ENCODE results near the gene FCRL6. TPM values are rescaled to one million over a fixed set of nuclear protein-coding genes. Genes with fewer than 3 reads are reported as not detected.
A peak's percentile ranks its signal among the peaks of the same experiment; 100 is the strongest.

The FCRL6 gene
- total RNA-seq, 1 donor from 2014 or later: not detected

DNA sequence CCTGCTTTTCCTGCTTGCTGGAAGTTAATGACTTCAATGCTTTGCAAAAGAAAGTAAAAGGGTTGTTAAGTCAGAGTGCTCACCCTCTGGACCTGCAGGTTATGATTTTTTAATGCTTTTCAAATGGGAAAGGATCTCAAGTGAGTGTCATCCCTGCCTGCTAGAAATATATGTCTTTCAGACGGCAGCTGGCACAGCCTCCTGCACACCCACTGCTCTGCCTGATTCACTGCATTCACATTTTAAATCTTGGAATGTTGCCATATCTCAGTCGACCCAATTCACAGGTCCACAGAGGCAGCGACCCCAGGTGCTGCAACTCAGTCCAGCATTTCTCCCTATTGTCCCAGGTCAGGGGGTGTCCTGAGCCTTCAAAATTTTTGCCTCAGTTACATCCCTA, 10.7 kb upstream of the FCRL6 start:
- no peaks in the 10 kb centered on the region for H3K4me1 Mint-ChIP-seq
- H3K27ac ChIP-seq: no peak overlapping the region
- H3K9ac ChIP-seq: no peak overlapping the region
- no peaks in the 10 kb centered on the region for H3K4me1 ChIP-seq
- H3F3A ChIP-seq (ENCODE audit: low read depth): no peaks in the 10 kb centered on the region
- H4K20me1 ChIP-seq (ENCODE audit: low read depth): no peaks in the 10 kb centered on the region
- no peaks in the 10 kb centered on the region for H3K36me3 ChIP-seq
- no peak overlapping the region for H3K4me2 ChIP-seq
- TF ChIP-seq, protein P1, sequence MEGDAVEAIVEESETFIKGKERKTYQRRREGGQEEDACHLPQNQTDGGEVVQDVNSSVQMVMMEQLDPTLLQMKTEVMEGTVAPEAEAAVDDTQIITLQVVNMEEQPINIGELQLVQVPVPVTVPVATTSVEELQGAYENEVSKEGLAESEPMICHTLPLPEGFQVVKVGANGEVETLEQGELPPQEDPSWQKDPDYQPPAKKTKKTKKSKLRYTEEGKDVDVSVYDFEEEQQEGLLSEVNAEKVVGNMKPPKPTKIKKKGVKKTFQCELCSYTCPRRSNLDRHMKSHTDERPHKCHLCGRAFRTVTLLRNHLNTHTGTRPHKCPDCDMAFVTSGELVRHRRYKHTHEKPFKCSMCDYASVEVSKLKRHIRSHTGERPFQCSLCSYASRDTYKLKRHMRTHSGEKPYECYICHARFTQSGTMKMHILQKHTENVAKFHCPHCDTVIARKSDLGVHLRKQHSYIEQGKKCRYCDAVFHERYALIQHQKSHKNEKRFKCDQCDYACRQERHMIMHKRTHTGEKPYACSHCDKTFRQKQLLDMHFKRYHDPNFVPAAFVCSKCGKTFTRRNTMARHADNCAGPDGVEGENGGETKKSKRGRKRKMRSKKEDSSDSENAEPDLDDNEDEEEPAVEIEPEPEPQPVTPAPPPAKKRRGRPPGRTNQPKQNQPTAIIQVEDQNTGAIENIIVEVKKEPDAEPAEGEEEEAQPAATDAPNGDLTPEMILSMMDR (IDR thresholded peaks at IDR 0.05): no peak
- no peak for TF ChIP-seq EZH2 (IDR thresholded peaks at IDR 0.05)
- no peak for TF ChIP-seq EZH2phosphoT487 (IDR thresholded peaks at IDR 0.05)
- H3K9me3 ChIP-seq (ENCODE audit: low read depth): no peaks in the 10 kb centered on the region
- H3K27ac Mint-ChIP-seq: no peak overlapping the region
- H3K79me2 ChIP-seq (ENCODE audit: low read depth): no peaks in the 10 kb centered on the region
- no peak overlapping the region for H3K4me3 Mint-ChIP-seq
- no peak for DNase-seq (ENCODE audit: low spot score)
- peaks cover 3% of the 10 kb centered on the region for H3K27me3 ChIP-seq
- no peaks in the 10 kb centered on the region for H3K9me3 Mint-ChIP-seq
- H2AFZ ChIP-seq (replicated peaks): no peak overlapping the region
- no peaks in the 10 kb centered on the region for H3K36me3 Mint-ChIP-seq
- H3K27me3 Mint-ChIP-seq (ENCODE audit: insufficient read depth, low read depth): peaks cover 6% of the 10 kb centered on the region
- no peak overlapping the region for H3K4me3 ChIP-seq

DNA sequence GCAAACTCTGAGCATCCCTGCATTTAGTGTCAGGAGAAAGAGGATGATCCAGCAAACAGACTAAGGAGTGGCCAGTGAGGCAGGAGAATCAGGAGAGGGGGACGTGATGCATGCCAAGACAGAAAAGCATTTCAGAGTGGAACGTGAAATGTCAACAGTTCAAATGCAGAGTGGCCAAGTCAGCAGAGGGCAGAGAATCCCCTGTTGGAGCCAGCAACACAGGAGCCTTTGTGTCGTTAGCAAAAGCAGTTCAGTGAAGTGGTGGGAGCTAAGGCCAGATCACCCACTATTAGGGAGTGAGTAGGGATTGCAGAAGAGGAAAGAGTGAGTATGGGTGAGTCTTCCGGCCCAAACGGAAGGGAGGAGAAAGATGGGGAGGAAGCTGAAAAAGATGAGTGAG, 6.6 kb upstream of the FCRL6 start:
- Mint-ChIP-seq H3K4me3 (no peak overlapping the region), H3K27me3 (ENCODE audit: insufficient read depth, low read depth) (peaks cover 7% of the 10 kb centered on the region), H3K4me1 (no peaks in the 10 kb centered on the region), H3K9me3 (no peaks in the 10 kb centered on the region), H3K27ac (no peak overlapping the region), H3K36me3 (no peaks in the 10 kb centered on the region)
- H3K27me3 ChIP-seq: peaks cover 20% of the 10 kb centered on the region
- DNase-seq (ENCODE audit: low spot score): no peak
- no peaks in the 10 kb centered on the region for H3K79me2 ChIP-seq (ENCODE audit: low read depth)
- H2AFZ ChIP-seq (replicated peaks): no peak overlapping the region
- no peaks in the 10 kb centered on the region for H3K36me3 ChIP-seq
- no peaks in the 10 kb centered on the region for H4K20me1 ChIP-seq (ENCODE audit: low read depth)
- H3K4me2 ChIP-seq: no peak overlapping the region
- H3K9me3 ChIP-seq (ENCODE audit: low read depth): no peaks in the 10 kb centered on the region
- H3K27ac ChIP-seq: no peak overlapping the region
- H3K4me3 ChIP-seq: no peak overlapping the region
- H3K9ac ChIP-seq: no peak overlapping the region
- no peak for TF ChIP-seq EZH2phosphoT487 (IDR thresholded peaks at IDR 0.05)
- TF ChIP-seq EZH2 (IDR thresholded peaks at IDR 0.05): no peak
- TF ChIP-seq, protein P1 (IDR thresholded peaks at IDR 0.05): no peak
- no peaks in the 10 kb centered on the region for H3F3A ChIP-seq (ENCODE audit: low read depth)
- no peaks in the 10 kb centered on the region for H3K4me1 ChIP-seq

DNA sequence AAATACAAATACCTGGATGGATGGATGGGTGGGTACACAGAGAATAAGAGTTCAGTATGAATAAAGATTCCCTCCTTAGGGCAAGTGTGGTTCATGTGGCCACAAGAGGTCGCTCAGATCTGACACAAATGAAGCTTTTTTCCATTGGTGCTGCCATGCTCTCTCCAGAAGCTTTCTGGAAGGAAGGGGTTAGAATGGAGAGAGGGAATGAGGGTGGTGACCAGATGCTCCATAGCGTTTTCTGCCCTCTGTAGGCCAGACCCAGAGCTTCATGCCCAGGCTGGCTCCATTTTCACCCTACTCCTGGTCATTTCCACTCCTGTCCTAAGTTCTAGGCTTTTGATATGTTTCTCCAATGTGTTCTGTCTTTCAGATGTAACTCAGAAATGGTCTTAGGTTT, 3.3 kb upstream of the FCRL6 start:
- Histone ChIP-seq H4K20me1 (ENCODE audit: low read depth) (no peaks in the 10 kb centered on the region), H3K27me3 (peaks cover 17% of the 10 kb centered on the region), H3K4me1 (no peaks in the 10 kb centered on the region), H3K4me2 (no peak overlapping the region), H3K9me3 (ENCODE audit: low read depth) (no peaks in the 10 kb centered on the region), H3F3A (ENCODE audit: low read depth) (no peaks in the 10 kb centered on the region), H3K4me3 (no peak overlapping the region), H3K27ac (no peak overlapping the region), H2AFZ (replicated peaks) (no peak overlapping the region), H3K79me2 (ENCODE audit: low read depth) (no peaks in the 10 kb centered on the region), H3K9ac (no peak overlapping the region), H3K36me3 (no peaks in the 10 kb centered on the region)
- Mint-ChIP-seq H3K4me1 (no peaks in the 10 kb centered on the region), H3K36me3 (no peaks in the 10 kb centered on the region), H3K4me3 (no peak overlapping the region), H3K9me3 (no peaks in the 10 kb centered on the region), H3K27me3 (ENCODE audit: insufficient read depth, low read depth) (peaks cover 3% of the 10 kb centered on the region), H3K27ac (no peak overlapping the region)
- peak; percentile 84 for DNase-seq (ENCODE audit: low spot score)
- no peak for TF ChIP-seq EZH2 (IDR thresholded peaks at IDR 0.05)
- TF ChIP-seq, protein P1 (IDR thresholded peaks at IDR 0.05): peak; percentile 79
- TF ChIP-seq EZH2phosphoT487 (IDR thresholded peaks at IDR 0.05): no peak
